Right lung (tissue), 10 donors: Measurements from ENCODE around the gene AP3D1. TPM values are rescaled to one million over a fixed set of nuclear protein-coding genes. Genes with fewer than 3 reads are reported as not detected.
"Not testable (repeated sequence)": the region's sequence is repeated elsewhere in the genome, so short reads cannot be mapped to it uniquely, and the experiment has no call there.

Experiments used
- DNase-seq, 2 donors: peaks; one replicate each; pipeline ENCODE4 v3.0.0-alpha.2; 2013
- long read RNA-seq, 8 donors: transcript quantifications; one replicate each; lab custom pipeline, GENCODE V29; 2026
- polyA plus RNA-seq, 5 donors: library from polyadenylated mRNA; unstranded; fragments of 120-200 nt; gene quantifications; one replicate each; pipeline versions ENCODE4 v1.2.1 to v1.2.3, GENCODE V29; 2013; ENCODE audit warnings: inconsistent platforms in 1 of 5, low replicate concordance in 1 of 5; ENCODE audit not compliant: insufficient read length in 5 of 5, insufficient read depth in 1 of 5

AP3D1 gene
- 10 to 100 TPM; 56.7 to 90.8 (median 67.7) TPM for polyA plus RNA-seq
- long read RNA-seq, donor 1, partial matches to known transcripts, result 7 of 8 reads
- long read RNA-seq, donor 1, other reads (novel, unspliced or antisense), result 0 of 8 reads
- long read RNA-seq, donor 2, partial matches to known transcripts, result 0 of 2 reads
- long read RNA-seq, donor 2, other reads (novel, unspliced or antisense), result 0 of 2 reads
- long read RNA-seq, donor 3, partial matches to known transcripts, result 0 of 3 reads
- long read RNA-seq, donor 3, other reads (novel, unspliced or antisense), result 0 of 3 reads
- long read RNA-seq, donor 4, partial matches to known transcripts, result 0 of 3 reads
- long read RNA-seq, donor 4, other reads (novel, unspliced or antisense), result 0 of 3 reads
- long read RNA-seq, donor 5, partial matches to known transcripts, result 10 of 12 reads
- long read RNA-seq, donor 5, other reads (novel, unspliced or antisense), result 0 of 12 reads
- long read RNA-seq, donor 6, full-length matches to known transcripts, result 1 of 255 reads
- long read RNA-seq, donor 6, partial matches to known transcripts, result 206 of 255 reads
- long read RNA-seq, donor 6, other reads (novel, unspliced or antisense), result 48 of 255 reads
- long read RNA-seq, donor 7, full-length matches to known transcripts, result 3 of 1,119 reads
- long read RNA-seq, donor 7, partial matches to known transcripts, result 1,092 of 1,119 reads
- long read RNA-seq, donor 7, other reads (novel, unspliced or antisense), result 24 of 1,119 reads
- long read RNA-seq, donor 8, partial matches to known transcripts, result 0 of 2 reads
- long read RNA-seq, donor 8, other reads (novel, unspliced or antisense), result 0 of 2 reads

GRCh38 chr19:2151339-2152229 lies at the start of gene AP3D1:
Gene AP3D1, minus strand, starts transcription at chr19:2151566. Its CDS starts 232 bp downstream, at chr19:2151334.
- DNase-seq, result peak; percentile 99

GRCh38 chr19:2200624-2201294 lies 49.4 kb upstream of the AP3D1 start:
- not testable (repeated sequence) for DNase-seq

GRCh38 chr19:2199861-2200623 lies 48.7 kb upstream of the AP3D1 start:
- DNase-seq, result no peak

- DNase-seq, result no peak
These were observed 47.8 kb upstream of the AP3D1 start for GRCh38 chr19:2199215-2199614.

GRCh38 chr19:2198317-2198716 lies 47.0 kb upstream of the AP3D1 start:
- DNase-seq, result no peak

- DNase-seq, result no peak
These were observed 45.9 kb upstream of the AP3D1 start for GRCh38 chr19:2197270-2197669.

GRCh38 chr19:2195914-2196313 lies 44.5 kb upstream of the AP3D1 start:
- no peak for DNase-seq

- no peak for DNase-seq
These were observed 44.0 kb upstream of the AP3D1 start for GRCh38 chr19:2195361-2195760.

GRCh38 chr19:2194513-2195078 lies 43.2 kb upstream of the AP3D1 start:
- no peak for DNase-seq

GRCh38 chr19:2193807-2194206 lies 42.4 kb upstream of the AP3D1 start:
- DNase-seq, result no peak

- no peak for DNase-seq
These were observed 41.5 kb upstream of the AP3D1 start for GRCh38 chr19:2192862-2193261.

- DNase-seq, result no peak
These were observed 40.3 kb upstream of the AP3D1 start for GRCh38 chr19:2191456-2192310.

GRCh38 chr19:2190848-2191455 lies 39.6 kb upstream of the AP3D1 start:
- DNase-seq, result no peak

GRCh38 chr19:2189880-2190279 lies 38.5 kb upstream of the AP3D1 start:
- DNase-seq, result no peak

GRCh38 chr19:2188708-2189385 lies 37.5 kb upstream of the AP3D1 start:
- no peak for DNase-seq

- no peak for DNase-seq
These were observed 35.8 kb upstream of the AP3D1 start for GRCh38 chr19:2187159-2187558.

- DNase-seq, result peak; percentile 81 to 85
These were observed 34.9 kb upstream of the AP3D1 start for GRCh38 chr19:2186071-2186846.
